AG04449 (cell line): ENCODE data around the gene PARP14.
"Not testable (repeated sequence)": the region's sequence is repeated elsewhere in the genome, so short reads cannot be mapped to it uniquely, and the experiment has no call there.

Experiments used
- CTCF ChIA-PET: fragments of 350-600 bp; formaldehyde crosslinking; extraction: SDS; loops from one replicate; lab custom pipeline; 2021; ENCODE audit warnings: antibody characterized with exemption; lab: Yijun Ruan, JAX
- POLR2A ChIA-PET: fragments of 400-600, 350-600 bp; formaldehyde crosslinking; extraction: SDS; loops from one replicate; lab custom pipeline; 2020; ENCODE audit warnings: antibody characterized with exemption, inconsistent platforms; lab: Yijun Ruan, JAX
- DNase-seq: peaks from one replicate; pipeline ENCODE4 v3.0.0-alpha.2; 2010; ENCODE audit warnings: low read depth, low spot score
- H3K4me3 ChIP-seq: 2 replicates; pipeline ENCODE4 v1.5.1; 2011; ENCODE audit warnings: low read depth, mild to moderate bottlenecking, control low read depth, low read length
- TF ChIP-seq, protein P1 (sequence below): IDR thresholded peaks from one replicate; pipeline ENCODE4 v1.5.1; 2011; ENCODE audit warnings: mild to moderate bottlenecking, moderate library complexity, low read length, control low read depth, inconsistent platforms; ENCODE audit not compliant: insufficient read depth; ENCODE audit errors: missing control alignments

The PARP14 gene

DNA sequence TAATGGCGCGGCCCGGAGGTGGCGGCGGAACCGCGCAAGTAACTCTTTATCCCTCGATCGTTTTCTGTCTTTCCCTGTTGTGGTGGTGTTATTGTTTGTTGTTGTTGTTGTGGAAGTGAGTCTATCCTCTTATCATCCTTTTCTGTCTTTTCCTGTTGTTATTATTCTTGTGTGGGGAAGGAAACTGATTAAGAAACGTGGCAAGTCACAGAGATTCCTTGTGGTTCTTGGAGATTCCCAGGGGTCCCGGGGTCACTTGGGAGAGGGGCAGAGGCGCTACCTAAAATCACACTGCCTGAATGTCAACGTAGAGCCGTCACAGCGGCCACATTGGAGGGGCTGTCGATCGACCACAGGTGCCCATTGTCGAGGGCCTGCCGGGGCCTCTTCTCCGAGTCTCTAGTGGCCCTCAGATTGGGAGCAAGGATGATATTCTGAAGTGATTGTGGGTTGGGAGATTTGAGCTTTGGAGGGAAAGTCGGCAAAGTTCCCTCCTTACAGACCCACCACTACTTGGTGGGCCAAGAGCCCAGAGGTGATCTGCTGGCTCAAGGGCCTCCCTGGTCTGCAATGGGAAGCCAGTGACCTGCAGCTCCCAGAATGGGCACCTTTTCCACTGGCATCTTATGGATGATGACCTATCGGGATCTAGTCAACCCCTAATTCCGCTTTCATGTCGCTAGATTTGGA lies 790 bp downstream of the PARP14 start:
- no peak for DNase-seq
- CTCF ChIA-PET = interaction anchor here (0.9 to 6.6 kb wide), 5 partner anchors 10 to 290 kb away, joined by 3 to 76 read pairs (median 5); partner anchors contain the start of gene KPNA1
- TF ChIP-seq, protein P1, sequence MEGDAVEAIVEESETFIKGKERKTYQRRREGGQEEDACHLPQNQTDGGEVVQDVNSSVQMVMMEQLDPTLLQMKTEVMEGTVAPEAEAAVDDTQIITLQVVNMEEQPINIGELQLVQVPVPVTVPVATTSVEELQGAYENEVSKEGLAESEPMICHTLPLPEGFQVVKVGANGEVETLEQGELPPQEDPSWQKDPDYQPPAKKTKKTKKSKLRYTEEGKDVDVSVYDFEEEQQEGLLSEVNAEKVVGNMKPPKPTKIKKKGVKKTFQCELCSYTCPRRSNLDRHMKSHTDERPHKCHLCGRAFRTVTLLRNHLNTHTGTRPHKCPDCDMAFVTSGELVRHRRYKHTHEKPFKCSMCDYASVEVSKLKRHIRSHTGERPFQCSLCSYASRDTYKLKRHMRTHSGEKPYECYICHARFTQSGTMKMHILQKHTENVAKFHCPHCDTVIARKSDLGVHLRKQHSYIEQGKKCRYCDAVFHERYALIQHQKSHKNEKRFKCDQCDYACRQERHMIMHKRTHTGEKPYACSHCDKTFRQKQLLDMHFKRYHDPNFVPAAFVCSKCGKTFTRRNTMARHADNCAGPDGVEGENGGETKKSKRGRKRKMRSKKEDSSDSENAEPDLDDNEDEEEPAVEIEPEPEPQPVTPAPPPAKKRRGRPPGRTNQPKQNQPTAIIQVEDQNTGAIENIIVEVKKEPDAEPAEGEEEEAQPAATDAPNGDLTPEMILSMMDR = no peak
- POLR2A ChIA-PET = interaction anchor here (1.6 kb wide), 1 partner anchor 117 kb away, joined by 6 read pairs; the partner anchor contains the start of genes DTX3L and PARP9
- peak overlapping the region; percentile 75 for H3K4me3 ChIP-seq

DNA sequence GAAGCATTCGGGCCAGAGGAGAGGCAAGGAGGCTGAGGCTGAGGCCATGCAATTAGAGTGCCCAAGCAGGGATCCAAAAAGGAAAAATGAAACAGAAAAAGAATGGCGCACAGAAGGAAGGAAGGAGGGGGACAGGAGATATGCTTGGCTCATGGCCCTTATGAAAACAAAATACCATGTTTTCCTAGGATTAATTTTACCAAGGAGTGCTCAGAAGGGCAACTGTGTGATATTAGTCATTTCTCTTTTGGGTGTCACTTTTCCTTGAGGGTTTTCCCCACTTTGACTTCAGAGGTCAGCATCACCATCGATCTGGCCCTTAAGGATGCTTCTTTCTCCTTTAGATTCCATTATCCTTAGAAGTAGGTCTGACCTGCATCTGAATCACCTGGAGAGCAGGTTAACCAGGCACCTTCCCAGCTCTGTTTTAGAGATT lies 1.4 kb downstream of the PARP14 start:
- DNase-seq = no peak
- CTCF ChIA-PET = interaction anchor here (1.0 to 6.6 kb wide), 2 partner anchors 120 to 224 kb away, joined by 5 to 76 read pairs; no protein-coding TSS in a partner anchor
- H3K4me3 ChIP-seq = peak overlapping the region; percentile 75
- TF ChIP-seq, protein P1 = no peak
- POLR2A ChIA-PET = no interaction called here

DNA sequence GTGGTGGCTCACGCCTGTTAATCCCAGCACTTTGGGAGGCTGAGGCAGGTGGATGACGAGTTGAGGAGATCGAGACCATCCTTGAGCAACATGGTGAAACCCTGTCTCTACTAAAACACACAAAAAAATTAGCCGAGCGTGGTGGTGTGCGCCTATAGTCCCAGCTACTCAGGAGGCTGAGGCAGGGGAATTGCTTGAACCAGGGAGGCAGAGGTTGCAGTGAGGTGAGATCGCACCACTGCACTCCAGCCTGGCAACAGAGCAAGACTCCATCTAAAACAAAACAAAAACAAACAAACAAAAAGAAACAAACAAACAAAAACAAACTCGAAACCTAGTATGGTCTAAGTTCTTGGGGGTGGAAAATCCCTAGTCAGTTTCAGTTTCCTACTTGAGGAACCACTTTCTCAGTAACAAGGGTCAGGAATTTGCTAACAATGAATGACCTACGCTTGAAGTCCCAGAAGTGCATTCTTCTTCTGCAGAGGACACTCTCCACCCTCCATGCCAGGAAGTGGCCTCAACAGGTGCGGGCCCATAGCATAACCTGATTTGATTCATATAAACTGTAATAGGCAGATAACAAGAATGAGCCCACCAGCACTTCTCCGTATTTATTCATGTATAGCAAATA lies 2.3 kb downstream of the PARP14 start:
- DNase-seq, H3K4me3 ChIP-seq, POLR2A ChIA-PET: not testable (repeated sequence)
- CTCF ChIA-PET = interaction anchor here (1.3 kb wide), 1 partner anchor 123 kb away, joined by 4 read pairs; no protein-coding TSS in a partner anchor

DNA sequence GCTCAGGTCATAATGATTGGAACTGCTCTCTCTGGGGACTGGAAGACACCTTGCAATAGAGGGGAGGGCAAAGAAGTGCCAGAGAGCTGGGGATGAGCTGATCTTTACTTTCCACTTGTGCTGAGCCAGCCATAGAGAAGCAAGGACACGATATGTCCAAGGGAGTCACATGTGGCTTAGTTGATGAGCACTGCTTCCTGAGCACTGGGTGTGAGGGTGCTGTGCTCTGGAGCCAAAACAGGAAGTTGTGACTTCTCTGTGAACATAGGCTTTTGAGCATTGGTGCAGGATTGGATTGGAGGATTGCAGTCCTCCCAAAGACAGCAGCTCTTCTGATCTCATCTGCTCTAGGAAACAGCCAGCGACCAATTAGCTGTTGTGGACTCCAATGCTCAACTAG lies 6.7 kb downstream of the PARP14 start:
- ChIA-PET POLR2A (no interaction called here), CTCF (interaction anchor here (1.6 kb wide), 1 partner anchor 8 kb away, joined by 16 read pairs; no protein-coding TSS in a partner anchor)
- no peak overlapping the region for H3K4me3 ChIP-seq
- TF ChIP-seq, protein P1 = no peak
- no peak for DNase-seq

DNA sequence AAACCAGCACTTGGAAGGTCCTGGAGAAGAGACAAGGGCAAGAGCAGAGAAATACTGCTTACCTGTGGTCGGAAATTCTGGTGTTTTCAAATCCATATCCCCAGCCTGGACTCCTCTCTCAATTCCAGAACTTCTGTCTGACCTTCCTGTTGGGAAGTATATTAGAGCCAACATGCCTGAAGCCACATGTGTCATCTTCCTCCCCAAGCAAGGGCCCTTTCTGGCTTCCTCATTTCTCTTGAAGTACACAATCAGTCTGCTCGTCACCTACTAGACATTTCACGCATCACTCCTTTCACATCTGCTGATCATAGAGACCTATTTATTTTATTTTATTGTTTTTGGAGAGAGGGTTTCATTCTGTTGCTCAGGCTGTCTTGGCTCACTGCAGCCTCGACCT lies 8.4 kb downstream of the PARP14 start:
- ChIA-PET POLR2A (no interaction called here), CTCF (interaction anchor here (1.1 to 2.2 kb wide), 2 partner anchors 9 to 128 kb away, joined by 3 to 13 read pairs; partner anchors contain the start of gene PARP14)
- no peak overlapping the region for H3K4me3 ChIP-seq
- no peak for DNase-seq
- TF ChIP-seq, protein P1 = no peak

DNA sequence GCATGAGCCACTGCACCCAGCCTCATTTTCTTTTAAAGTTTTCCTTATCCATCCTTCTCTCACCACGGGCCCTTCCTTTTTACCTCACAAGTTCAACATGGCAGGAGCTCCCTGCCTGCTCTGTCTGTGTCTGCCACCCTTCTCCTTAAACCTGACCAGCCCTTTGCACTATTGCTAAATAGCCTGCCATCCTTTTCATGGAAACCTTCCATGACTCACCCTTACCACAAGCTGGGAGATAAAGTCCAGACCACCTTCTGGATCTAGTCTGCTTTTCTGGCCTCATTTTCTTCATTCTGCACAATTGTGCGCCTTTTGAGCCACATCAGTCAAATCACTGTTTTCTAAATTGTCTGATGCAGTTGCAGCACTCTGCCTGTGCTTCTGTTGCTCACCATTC lies 8.9 kb downstream of the PARP14 start:
- TF ChIP-seq, protein P1 = no peak
- ChIA-PET CTCF (interaction anchor here (1.1 to 2.2 kb wide), 2 partner anchors 10 to 128 kb away, joined by 3 to 13 read pairs; partner anchors contain the start of gene PARP14), POLR2A (no interaction called here)
- H3K4me3 ChIP-seq = no peak overlapping the region
- DNase-seq = no peak
